GM12892 (cell line): ENCODE data around the gene RBPJL.
"Not testable (repeated sequence)": the region's sequence is repeated elsewhere in the genome, so short reads cannot be mapped to it uniquely, and the experiment has no call there.

ENCODE experiments used
- DNase-seq: peaks from one replicate; pipeline ENCODE4 v3.0.0; 2011; ENCODE audit not compliant: insufficient read length
- FAIRE-seq: peaks from 2 replicates; lab custom pipeline; 2011; peaks lifted over from hg19 to GRCh38; lab: Jason Lieb, UNC
- POLR2A ChIP-seq: IDR thresholded peaks from 2 replicates; pipeline ENCODE4 v1.6.1; 2011; ENCODE audit warnings: low read depth, low read length, control low read depth
- POLR2AphosphoS5 ChIP-seq: IDR thresholded peaks from 2 replicates; pipeline ENCODE4 v1.6.1; 2011; ENCODE audit warnings: low read depth, low read length, control low read depth
- TAF1 ChIP-seq: IDR thresholded peaks from 2 replicates; pipeline ENCODE4 v1.6.1; 2011; ENCODE audit warnings: low read depth, mild to moderate bottlenecking, control low read depth, low read length, borderline replicate concordance

Gene RBPJL

GRCh38 chr20:45347297-45347935 is 40.8 kb downstream of the RBPJL start:
- no peak for FAIRE-seq
- TF ChIP-seq TAF1 (no peak), POLR2AphosphoS5 (no peak), POLR2A (no peak)
- no peak for DNase-seq

- FAIRE-seq (no peak), DNase-seq (peak; percentile 51)
Observed at GRCh38 chr20:45347936-45348778, 41.5 kb downstream of the RBPJL start, which contains the start of gene SDC4. SDC4 (minus strand) TSS chr20:45348424; CDS start chr20:45348384, 40 bp downstream.

GRCh38 chr20:45350217-45350616 is 43.6 kb downstream of the RBPJL start:
- TF ChIP-seq POLR2AphosphoS5 (no peak), POLR2A (no peak), TAF1 (no peak)
- FAIRE-seq (no peak), DNase-seq (no peak)

More at GRCh38 chr20:45347936-45348778, 41.5 kb downstream of the RBPJL start, which contains the start of gene SDC4:
- TF ChIP-seq TAF1 (no peak), POLR2A (peak; percentile 61; the same call in 1 of the 2 replicates), POLR2AphosphoS5 (no peak)

- not testable (repeated sequence) for DNase-seq, FAIRE-seq
Observed at GRCh38 chr20:45350795-45351194, 44.2 kb downstream of the RBPJL start.

- no peak for FAIRE-seq
- DNase-seq: no peak
- TF ChIP-seq POLR2AphosphoS5 (no peak), POLR2A (no peak), TAF1 (no peak)
Observed at GRCh38 chr20:45352729-45353128, 46.1 kb downstream of the RBPJL start.

GRCh38 chr20:45353746-45354145 is 47.1 kb downstream of the RBPJL start:
- TF ChIP-seq TAF1 (no peak), POLR2A (no peak), POLR2AphosphoS5 (no peak)
- DNase-seq: no peak
- no peak for FAIRE-seq

- FAIRE-seq: no peak
- TF ChIP-seq POLR2A (no peak), POLR2AphosphoS5 (no peak), TAF1 (no peak)
- DNase-seq: no peak
Observed at GRCh38 chr20:45354423-45355208, 48.0 kb downstream of the RBPJL start.

GRCh38 chr20:45355209-45356084 is 48.8 kb downstream of the RBPJL start:
- DNase-seq: no peak
- no peak for TF ChIP-seq POLR2A
- no peak for TF ChIP-seq POLR2AphosphoS5
- TF ChIP-seq TAF1: no peak
- no peak for FAIRE-seq

- no peak for FAIRE-seq
- no peak for DNase-seq
- TF ChIP-seq TAF1 (no peak), POLR2AphosphoS5 (no peak), POLR2A (no peak)
Observed at GRCh38 chr20:45358282-45359068, 51.8 kb downstream of the RBPJL start.

GRCh38 chr20:45359069-45359405 is 52.4 kb downstream of the RBPJL start:
- TF ChIP-seq POLR2AphosphoS5 (no peak), TAF1 (no peak), POLR2A (no peak)
- no peak for FAIRE-seq

More at GRCh38 chr20:45359069-45359405, 52.4 kb downstream of the RBPJL start:
- no peak for DNase-seq
